ENCODE data around the gene TMPRSS6. TPM values are rescaled to one million over a fixed set of nuclear protein-coding genes. Genes with fewer than 3 reads are reported as not detected.

Gene TMPRSS6
- total and polyA plus RNA-seq, 2 of the 8 experiments (the other 6 are each of a cell fraction or from before 2014, with no cell fraction given) = 0.02 TPM; not detected in 1

- POLR2A ChIA-PET (ENCODE audit: partially characterized antibody) = interaction anchor here (0.6 to 1.9 kb wide), 5 partner anchors 10 to 27 kb away, joined by 3 to 8 read pairs (median 3); no protein-coding TSS in a partner anchor
Measured at GRCh38 chr22:37016134-37016910, 93.2 kb downstream of the TMPRSS6 start.

More at GRCh38 chr22:37016134-37016910, 93.2 kb downstream of the TMPRSS6 start:
- H3K4me2 ChIP-seq (ENCODE audit: insufficient read depth in 1 of 2, low read depth in 2 of 2, low read length in 2 of 2) = no peak overlapping the region
- no peak overlapping the region for H3K18ac ChIP-seq (ENCODE audit: extremely low read depth, low read length)
- no peak overlapping the region for H2BK15ac ChIP-seq (ENCODE audit: low read length)
- H3K9ac ChIP-seq (replicated peaks in 1 of 4; ENCODE audit: extremely low read depth in 1 of 4, low read depth in 3 of 4, low read length in 3 of 4) = no peak overlapping the region
- H2BK120ac ChIP-seq (replicated peaks; ENCODE audit: low read depth, low read length) = no peak overlapping the region
- no peak overlapping the region for H2BK20ac ChIP-seq (ENCODE audit: low read length)
- no peak overlapping the region for H3K23ac ChIP-seq (ENCODE audit: insufficient read length)
- no peak overlapping the region for H3K27ac ChIP-seq (ENCODE audit: low read depth, low read length)
- H3K79me1 ChIP-seq (ENCODE audit: low read depth, low read length) = no peaks in the 10 kb centered on the region; the same call in 1 of the 2 replicates
- no peak overlapping the region for H3K14ac ChIP-seq (ENCODE audit: insufficient read length)
- no peak for FAIRE-seq
- DNase-seq (ENCODE audit: low read depth in 1 of 2, low spot score in 2 of 2) = no peak
- H3K27me3 ChIP-seq (replicated peaks in 1 of 4; ENCODE audit: control insufficient read depth in 3 of 4, extremely low read depth in 1 of 4, insufficient read depth in 3 of 4, low read length in 3 of 4) = no peaks in the 10 kb centered on the region
- no peak overlapping the region for H2BK5ac ChIP-seq (ENCODE audit: low read depth, low read length)
- no peak overlapping the region for H3K56ac ChIP-seq (replicated peaks; ENCODE audit: insufficient read length, low read depth, low read length)
- WGBS, 2 experiments (ENCODE audit: extremely low coverage in 1 of 2, insufficient coverage in 1 of 2, insufficient read length in 1 of 2, insufficient replicate concordance in 2 of 2, low coverage in 1 of 2, low lambda C conversion rate in 2 of 2, missing lambda C conversion rate in 1 of 2) = 90% methylated on average over 14 of the region's 14 CpGs; no CpG with 5 or more reads in 1 of the 2 experiments
- no peak overlapping the region for H2BK12ac ChIP-seq (ENCODE audit: low read depth, low read length)
- H2AFZ ChIP-seq (ENCODE audit: low read length) = no peak overlapping the region
- H4K91ac ChIP-seq (replicated peaks; ENCODE audit: insufficient read length, low read length) = no peak overlapping the region
- peaks cover 0 to 17% of the 10 kb centered on the region in 2 experiments; a peak in 3 of 4 replicates for H3K79me2 ChIP-seq (ENCODE audit: control insufficient read depth in 1 of 2, insufficient read depth in 2 of 2, low read length in 2 of 2)
- no peak overlapping the region for H3K4ac ChIP-seq (replicated peaks; ENCODE audit: insufficient read length, low read depth, low read length)
- peaks cover 0 to 18% (median 7%) of the 10 kb centered on the region in 4 experiments; a peak in 6 of 7 replicates for H3K4me1 ChIP-seq (replicated peaks in 1 of 4; ENCODE audit: control insufficient read depth in 3 of 4, insufficient read depth in 4 of 4, low read length in 3 of 4)
- CTCF ChIA-PET (ENCODE audit: partially characterized antibody) = interaction anchor here (0.6 to 1.8 kb wide), 8 partner anchors 8 to 258 kb away, joined by 3 to 5 read pairs (median 3); a partner anchor contains a TSS
- no peak overlapping the region for H2AK5ac ChIP-seq (ENCODE audit: low read depth, low read length)
- H3K4me3 ChIP-seq (ENCODE audit: extremely low read depth in 1 of 4, insufficient read depth in 2 of 4, low read depth in 3 of 4, low read length in 4 of 4) = no peak overlapping the region
- H3K36me3 ChIP-seq (ENCODE audit: control insufficient read depth in 2 of 4, insufficient read depth in 4 of 4, low read length in 3 of 4) = peaks cover 0 to 13% (median 1%) of the 10 kb centered on the region in 4 experiments; a peak in 2 of 8 replicates
- H4K8ac ChIP-seq (ENCODE audit: extremely low read depth, insufficient read depth, low read length) = no peak overlapping the region
- peaks cover 6 to 27% of the 10 kb centered on the region in 2 experiments for H4K20me1 ChIP-seq (replicated peaks in 1 of 2; ENCODE audit: control insufficient read depth in 1 of 2, insufficient read depth in 2 of 2, low read length in 2 of 2)
- no peak overlapping the region for H4K5ac ChIP-seq (ENCODE audit: insufficient read length, low read depth, low read length)
- TF ChIP-seq BCL11A (IDR thresholded peaks at IDR 0.05; ENCODE audit: low read depth in 2 of 2, low read length in 2 of 2) (no peak), ASH2L (IDR thresholded peaks at IDR 0.05; ENCODE audit: low read length) (no peak), KDM5A (IDR thresholded peaks at IDR 0.05; ENCODE audit: low read length) (no peak), FOSL1 (IDR thresholded peaks at IDR 0.05; ENCODE audit: insufficient read depth, low read depth, low read length) (no peak), SIRT6 (IDR thresholded peaks at IDR 0.05; ENCODE audit: low read length) (no peak)
- no peaks in the 10 kb centered on the region for H3K9me3 ChIP-seq (ENCODE audit: insufficient read depth in 2 of 2, low read depth in 1 of 2, low read length in 1 of 2)
- H3K23me2 ChIP-seq (ENCODE audit: low read depth, low read length) = peaks cover 11% of the 10 kb centered on the region
